ENCODE measurements around the gene FGD2.
"Not testable (repeated sequence)": the region's sequence is repeated elsewhere in the genome, so short reads cannot be mapped to it uniquely, and the experiment has no call there.

The FGD2 gene

GRCh38 chr6:37042150-37042549 lies 36.7 kb downstream of the FGD2 start:
- FAIRE-seq: no peak

GRCh38 chr6:37043091-37043490 lies 37.6 kb downstream of the FGD2 start:
- not testable (repeated sequence) for FAIRE-seq

- no peak for FAIRE-seq
Measured at GRCh38 chr6:37047346-37047688, 41.9 kb downstream of the FGD2 start.

DNA sequence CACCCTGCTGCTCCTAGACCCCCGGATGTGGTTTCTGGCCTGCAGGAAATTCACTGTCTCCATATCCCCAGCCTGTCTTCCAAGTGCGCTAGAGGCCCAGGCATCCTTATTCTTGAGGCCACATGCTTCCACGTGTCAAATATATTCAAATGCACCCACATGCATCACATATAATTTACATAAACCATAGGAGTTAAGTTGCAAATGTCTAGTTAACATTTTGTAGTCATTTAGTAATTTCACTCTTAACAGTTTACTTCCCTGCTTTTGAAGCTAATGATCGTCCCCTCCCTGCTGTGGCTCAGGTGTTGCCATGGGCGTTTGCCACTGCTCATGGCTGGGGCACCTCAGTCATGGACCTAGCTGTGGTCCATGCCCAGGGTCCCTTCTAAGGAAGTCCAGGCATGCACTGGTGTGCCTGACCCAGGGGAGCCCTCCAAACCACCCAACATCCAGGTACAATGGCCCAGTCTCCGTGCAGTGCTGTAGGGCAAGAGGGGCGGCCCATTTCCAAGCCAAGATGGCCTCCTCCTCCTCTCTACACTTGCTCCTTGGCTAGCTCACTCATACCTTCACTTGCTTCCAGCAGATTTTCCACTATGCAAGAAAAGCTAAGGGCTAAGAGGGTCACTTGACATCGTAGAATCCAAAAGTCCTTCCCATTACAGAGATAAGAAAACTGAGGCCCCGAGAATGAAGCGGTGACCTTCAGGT lies 42.4 kb downstream of the FGD2 start:
- no peak for FAIRE-seq

DNA sequence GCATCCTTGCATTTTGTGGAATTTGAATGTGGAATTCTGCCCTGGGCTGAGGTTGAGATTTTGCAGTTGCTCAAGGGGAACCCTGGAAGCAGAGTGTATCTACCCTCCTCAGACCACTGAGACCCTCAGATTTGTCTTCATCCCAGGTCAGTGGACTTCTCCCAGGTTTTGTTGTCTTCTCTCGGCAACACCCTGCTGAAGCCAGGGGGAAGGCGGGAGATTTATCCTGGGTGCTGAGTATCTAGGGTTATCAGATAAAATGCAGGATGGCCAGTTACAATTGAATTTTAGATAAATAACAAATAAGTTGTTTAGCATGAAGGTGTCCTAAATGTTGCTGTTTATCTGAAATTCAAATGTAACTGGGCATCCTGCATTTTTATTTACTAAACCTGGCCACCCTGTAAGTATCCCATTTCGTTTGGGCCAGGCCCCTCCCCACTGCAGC lies 43.0 kb downstream of the FGD2 start:
- FAIRE-seq: no peak

DNA sequence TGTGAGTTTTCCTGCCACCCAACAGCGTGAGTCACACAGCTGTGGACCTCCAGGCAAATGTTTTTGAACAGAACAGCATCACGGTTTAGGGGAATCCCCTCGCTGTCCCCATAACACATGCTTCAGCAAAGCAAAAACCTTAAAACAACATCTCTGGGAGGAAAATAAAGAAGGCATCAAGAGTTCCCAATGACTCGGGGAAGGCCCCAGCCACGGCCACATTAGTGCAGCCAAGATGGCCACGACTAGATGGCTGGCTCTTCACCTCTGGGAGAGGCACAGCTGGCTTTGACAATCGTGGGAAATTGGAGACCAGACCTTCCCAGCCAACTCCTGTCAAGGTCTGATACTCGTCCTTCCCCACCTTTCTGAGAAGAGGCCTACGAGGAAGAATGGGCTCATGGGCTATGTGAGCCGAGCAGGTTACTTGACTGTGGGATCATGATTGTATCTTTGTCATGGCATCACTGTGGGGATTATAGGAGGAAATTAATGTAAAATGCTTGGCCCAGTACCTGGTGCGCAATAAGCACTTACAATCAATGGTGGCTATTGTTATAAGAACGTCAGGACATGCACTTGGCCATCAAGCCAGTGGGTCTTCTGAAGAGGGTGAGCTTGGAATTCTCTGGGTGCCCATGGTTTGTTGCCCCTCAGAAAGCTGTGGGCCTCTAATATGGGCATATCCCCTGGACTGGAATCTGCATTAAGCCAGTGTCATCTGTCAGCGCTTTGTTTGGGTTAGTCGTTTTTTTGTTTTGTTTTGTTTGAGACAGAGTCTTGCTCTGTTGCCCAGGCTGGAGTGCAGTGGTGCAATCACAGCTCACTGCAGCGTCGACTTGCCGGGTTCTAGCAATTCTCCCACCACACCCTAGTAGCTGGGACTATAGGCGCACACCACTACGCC lies 43.6 kb downstream of the FGD2 start:
- FAIRE-seq: no peak

DNA sequence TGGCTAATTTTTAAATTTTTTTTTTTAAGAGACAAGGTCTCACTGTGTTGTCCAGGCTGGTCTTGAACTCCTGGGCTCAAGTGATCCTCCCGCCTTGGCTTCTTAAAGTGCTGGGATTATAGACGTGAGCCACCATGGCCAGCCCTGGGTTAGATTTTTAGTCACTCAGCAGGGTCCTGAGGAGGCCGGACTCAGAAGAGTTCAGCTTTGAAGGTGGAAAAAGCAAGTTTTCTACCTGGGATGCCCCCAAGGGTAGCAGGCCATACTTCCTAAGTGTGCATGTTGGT lies 44.2 kb downstream of the FGD2 start:
- FAIRE-seq: no peak

- FAIRE-seq: no peak
Measured at GRCh38 chr6:37050045-37050853, 44.8 kb downstream of the FGD2 start.

DNA sequence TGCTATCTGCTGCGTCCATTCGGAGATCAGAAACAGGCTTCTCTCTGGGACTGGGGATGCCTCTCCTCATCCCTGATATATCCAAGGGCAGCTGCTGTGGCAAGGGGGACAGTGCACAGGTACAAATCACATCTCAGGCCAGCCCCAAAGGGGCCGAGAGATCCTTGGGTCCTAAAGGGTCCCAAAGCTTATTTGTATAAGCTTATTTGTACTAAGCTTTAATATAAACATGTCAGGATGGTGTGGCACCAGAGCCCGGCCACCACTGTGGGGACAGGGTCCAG lies 45.3 kb downstream of the FGD2 start:
- FAIRE-seq: no peak

DNA sequence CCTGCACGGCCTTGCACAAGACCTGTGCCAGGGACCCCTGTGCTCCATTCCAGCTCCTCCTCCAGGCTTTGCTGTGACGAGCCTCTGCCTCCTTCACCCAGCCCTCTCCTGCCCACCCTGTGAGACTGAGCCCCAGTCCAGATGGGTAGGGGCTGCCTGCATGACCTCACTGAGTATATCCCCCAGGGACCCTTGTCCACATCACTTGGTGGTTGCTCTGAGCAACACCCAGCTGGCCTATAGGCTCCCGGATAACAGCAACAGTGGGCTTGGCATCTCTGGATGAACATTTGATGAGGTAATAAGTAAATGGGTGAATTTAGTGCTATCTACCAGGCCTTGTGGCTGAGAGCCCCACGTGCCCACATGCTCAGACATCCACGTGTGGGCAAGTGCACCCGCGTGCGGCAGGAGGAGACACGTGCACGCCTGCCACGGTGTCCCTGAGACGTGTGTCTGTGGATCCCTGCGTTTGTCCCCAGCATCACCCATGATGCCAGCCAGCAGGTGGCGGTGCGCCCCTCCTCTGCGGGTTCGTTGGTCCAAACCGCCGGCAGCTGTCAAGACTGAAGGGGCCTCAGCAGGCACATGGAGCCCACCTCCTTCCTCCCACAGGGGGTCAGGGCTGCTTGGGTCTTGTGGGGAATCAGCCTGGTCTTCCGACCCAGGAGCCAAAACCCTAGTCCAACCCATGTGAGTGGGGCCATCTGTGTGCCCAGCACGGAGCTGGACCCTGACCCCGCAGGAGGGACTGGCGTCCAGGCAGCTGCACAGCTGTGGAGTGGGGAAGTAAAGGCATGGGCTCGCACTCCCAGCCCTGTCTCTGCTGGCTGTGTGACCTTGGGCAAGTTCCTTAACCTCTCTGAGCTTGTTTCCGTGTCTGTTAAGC lies 45.9 kb downstream of the FGD2 start:
- FAIRE-seq: no peak

- FAIRE-seq: no peak
Measured at GRCh38 chr6:37052027-37052628, 46.7 kb downstream of the FGD2 start.

DNA sequence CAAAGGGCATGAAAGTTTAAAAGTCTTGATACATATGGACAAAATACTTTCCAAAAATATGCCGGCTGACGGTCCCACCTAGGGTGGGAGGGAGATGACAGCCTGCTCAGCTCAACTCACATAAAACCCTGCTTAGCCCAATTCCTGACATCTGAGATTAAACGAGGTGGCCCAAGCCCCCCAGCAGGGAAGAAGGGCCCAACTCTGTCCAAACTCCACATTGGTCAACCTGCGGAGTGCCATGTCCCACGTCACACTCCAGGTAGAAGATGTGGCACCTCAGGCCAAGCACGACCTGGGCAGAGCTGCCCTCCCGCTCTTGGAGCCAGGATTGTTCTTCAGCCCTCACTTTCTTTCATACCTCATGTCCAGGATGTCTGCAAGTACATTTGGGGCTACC lies 48.2 kb downstream of the FGD2 start:
- FAIRE-seq: no peak

GRCh38 chr6:37054171-37054570 lies 48.7 kb downstream of the FGD2 start:
- FAIRE-seq: no peak

- FAIRE-seq: no peak
Measured at GRCh38 chr6:37054580-37054979, 49.1 kb downstream of the FGD2 start.

DNA sequence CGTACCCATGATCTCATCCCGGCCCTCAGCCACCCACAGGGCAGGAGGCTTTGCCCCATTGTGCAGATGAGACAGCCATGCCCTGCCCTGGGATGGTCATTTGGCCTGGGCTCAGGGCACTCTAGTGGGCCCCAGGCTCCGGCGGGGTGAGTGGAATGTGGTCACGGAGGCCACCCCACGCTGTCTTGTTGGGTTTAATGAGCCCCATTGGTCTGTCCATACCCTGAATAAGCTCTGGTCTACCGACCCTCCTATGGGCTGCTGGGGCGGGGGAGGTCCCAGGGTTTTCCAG lies 50.6 kb downstream of the FGD2 start:
- no peak for FAIRE-seq

DNA sequence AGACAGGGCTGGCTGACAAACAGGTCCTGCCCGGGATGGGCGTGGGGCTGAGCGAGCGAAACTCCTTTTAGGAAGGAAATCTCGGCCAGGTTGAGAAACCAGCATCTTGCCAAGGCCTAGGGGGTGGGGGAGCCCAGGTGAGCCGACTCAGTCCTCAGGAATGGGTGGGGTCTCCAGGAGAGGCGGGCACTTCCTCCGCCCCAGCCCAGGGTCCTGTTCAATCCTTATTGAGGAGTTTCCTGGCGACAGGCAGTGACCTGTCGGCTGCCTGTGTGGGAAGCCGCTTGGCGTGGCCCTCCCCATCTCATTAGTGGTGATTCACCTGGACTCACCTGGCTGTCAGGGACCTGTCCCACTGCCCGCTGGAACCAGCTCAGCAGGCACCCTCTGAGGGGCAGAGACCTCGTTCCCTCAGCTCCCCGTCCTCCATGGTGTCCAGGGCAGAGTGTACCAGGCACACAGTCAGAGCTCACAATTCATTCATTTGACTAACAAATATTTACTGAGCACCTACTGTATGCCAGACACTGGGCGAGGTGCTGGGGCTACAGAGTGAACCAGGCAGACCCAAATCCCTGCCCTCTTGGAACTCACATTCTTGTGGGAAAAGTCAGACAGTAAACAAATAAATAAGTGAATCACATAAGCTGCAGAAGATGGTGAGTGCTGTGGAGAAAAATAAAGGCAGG lies 51.1 kb downstream of the FGD2 start:
- no peak for FAIRE-seq

DNA sequence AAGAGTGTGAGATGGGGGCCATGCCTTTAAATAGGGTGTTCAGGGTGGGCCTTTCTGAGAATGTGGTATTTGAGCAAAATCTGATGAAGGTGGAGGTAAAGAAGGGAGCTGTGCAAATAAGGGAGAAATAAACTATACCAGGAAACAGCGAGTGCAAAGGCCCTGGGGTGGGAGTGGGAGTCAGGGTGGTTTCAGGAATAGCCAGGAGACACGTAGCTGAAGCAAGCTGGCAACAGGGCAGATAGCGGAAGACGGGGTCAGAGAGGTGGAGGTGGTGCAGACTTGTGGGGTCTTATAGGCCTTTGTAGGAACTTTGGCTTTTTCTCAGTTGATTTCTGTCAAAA lies 51.6 kb downstream of the FGD2 start:
- no peak for FAIRE-seq

DNA sequence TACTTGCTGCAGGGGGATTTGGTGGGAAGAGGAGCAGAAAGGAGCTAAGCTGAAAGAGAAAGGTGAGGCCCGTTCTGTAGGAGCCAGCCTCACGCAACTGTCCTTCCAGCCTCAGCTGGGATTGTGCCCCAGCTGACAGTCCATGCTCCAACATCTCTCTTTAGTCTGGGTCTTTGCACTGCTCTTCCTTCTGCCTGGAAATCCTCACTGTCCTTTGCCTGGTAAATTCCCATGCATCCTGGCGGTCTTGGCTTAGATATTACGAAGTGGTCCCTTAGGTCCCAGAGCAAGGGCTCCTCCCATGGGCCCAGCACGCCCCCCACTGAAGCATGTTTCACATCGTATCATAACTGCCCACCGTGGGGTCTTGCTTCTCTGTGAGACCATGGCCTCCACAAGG lies 52.2 kb downstream of the FGD2 start:
- FAIRE-seq: no peak

DNA sequence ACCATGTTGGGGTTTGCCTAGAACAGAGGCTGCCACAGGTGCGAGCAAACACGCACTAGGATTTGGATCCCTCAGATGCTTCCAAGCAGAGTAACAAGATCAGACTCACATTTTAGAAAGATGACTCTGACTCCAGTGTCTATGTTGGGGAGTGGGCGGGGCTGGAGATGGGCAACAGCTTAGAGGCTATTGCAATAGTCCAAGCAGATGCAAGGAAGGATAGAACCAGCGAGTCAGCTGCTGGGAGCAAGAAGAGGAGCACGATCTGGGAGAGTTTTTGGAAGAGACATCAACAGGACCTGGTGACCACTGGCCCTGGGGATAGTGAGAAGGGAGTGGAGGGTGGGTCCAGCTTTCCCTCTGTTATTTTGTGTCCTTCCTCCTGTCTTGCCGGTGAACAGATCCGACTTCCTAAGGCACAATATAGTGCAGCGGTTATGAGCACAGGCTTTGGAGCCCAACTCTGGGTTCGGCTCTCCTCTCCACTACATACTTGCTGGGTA lies 52.7 kb downstream of the FGD2 start:
- FAIRE-seq: no peak

DNA sequence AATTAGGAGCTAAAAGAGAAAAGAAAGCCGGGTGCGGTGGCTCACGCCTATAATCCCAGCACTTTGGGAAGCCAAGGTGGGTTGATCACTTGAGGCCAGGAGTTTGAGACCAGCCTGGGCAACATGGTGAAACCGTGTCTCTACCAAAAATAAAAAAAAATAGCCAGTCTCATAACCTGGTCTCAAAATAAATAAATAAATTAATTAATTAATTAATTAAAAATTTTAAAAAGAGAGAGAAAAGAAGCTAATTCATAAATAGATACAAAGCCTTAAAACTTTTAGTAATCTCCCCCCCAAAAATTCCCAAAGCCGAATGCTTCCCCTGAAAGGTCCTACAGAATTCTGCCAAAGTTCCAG lies 53.5 kb downstream of the FGD2 start:
- FAIRE-seq: not testable (repeated sequence)

- no peak for FAIRE-seq
Measured at GRCh38 chr6:37059344-37060194, 54.1 kb downstream of the FGD2 start.
